Measurements from ENCODE around the gene MSMO1.

Gene MSMO1

DNA sequence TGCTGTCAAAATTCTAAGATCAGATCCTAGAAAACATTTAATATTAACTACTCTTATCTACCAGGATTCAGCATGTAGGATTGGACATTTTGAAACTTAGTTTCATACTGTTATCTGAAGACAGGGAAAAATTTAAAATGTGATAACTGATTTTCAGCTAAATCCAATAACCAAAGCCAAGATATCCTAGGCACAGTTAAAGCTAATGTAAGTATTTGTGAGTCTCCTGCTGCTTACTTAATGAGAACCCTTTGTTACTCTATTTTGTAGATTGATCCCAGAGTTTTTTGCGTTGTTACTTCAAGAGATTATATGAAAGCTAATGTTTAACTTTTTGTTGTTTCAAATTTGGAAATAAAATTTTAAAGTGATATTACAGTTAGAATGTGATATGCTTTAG, 53.3 kb downstream of the MSMO1 start:
- TF ChIP-seq CTCF (IDR thresholded peaks at IDR 0.05; ENCODE audit: borderline replicate concordance, extremely low read depth, low read length, poor library complexity, severe bottlenecking) (no peak), EZH2 (IDR thresholded peaks at IDR 0.05; ENCODE audit: borderline replicate concordance, low read depth, low read length, severe bottlenecking) (no peak)
- H4K20me1 ChIP-seq (ENCODE audit: insufficient read depth, low read length): no peaks in the 10 kb centered on the region
- no peaks in the 10 kb centered on the region for H3K79me2 ChIP-seq (ENCODE audit: insufficient read depth, low read length)
- H3K9ac ChIP-seq (ENCODE audit: low read depth, low read length): no peak overlapping the region
- no peaks in the 10 kb centered on the region for H3K36me3 ChIP-seq (ENCODE audit: insufficient read depth, low read length)
- no peaks in the 10 kb centered on the region for H3K4me1 ChIP-seq (ENCODE audit: insufficient read depth, low read length)
- DNase-seq (no peak), ATAC-seq (ENCODE audit: insufficient read depth, low read depth) (no peak)
- H2AFZ ChIP-seq (ENCODE audit: low read depth, low read length): no peak overlapping the region
- peaks cover 8% of the 10 kb centered on the region for H3K27me3 ChIP-seq (ENCODE audit: insufficient read depth, low read length, poor library complexity)
- no peak overlapping the region for H3K4me2 ChIP-seq (ENCODE audit: insufficient read depth, low read length)
- no peak overlapping the region for H3K27ac ChIP-seq (ENCODE audit: low read length)
- H3K9me3 ChIP-seq (ENCODE audit: insufficient read depth, low read length, severe bottlenecking): no peaks in the 10 kb centered on the region
- no peak overlapping the region for H3K4me3 ChIP-seq (ENCODE audit: low read depth in 1 of 2, low read length in 2 of 2)

DNA sequence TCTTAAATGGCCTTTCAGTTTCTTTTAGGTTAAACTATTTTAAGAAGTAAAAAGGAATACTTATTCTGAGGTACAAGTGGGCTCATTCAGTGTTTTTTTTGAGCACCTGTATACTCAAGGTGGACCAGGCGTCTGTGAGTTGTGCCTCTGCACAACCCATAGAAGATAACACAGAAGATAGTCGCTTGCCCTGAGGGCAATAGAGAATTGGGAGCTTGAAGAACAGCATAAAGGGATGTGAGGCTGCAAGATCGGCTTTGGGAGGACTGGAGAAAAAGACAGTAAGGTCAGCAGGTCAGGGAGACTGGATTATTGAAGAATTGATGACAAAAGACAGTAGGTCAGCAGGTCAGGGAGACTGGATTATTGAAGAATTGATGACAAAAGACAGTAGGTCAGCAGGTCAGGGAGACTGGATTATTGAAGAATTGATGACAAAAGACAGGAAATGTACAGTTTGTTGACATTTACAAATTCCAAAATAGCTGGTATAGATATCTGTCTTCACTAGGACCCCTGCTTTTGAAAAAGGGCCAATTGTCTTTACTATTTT, 54.4 kb downstream of the MSMO1 start:
- no peak for TF ChIP-seq EZH2 (IDR thresholded peaks at IDR 0.05; ENCODE audit: borderline replicate concordance, low read depth, low read length, severe bottlenecking)
- no peak for TF ChIP-seq CTCF (IDR thresholded peaks at IDR 0.05; ENCODE audit: borderline replicate concordance, extremely low read depth, low read length, poor library complexity, severe bottlenecking)
- Histone ChIP-seq H3K4me3 (ENCODE audit: low read depth in 1 of 2, low read length in 2 of 2) (no peak overlapping the region), H3K9ac (ENCODE audit: low read depth, low read length) (no peak overlapping the region), H3K36me3 (ENCODE audit: insufficient read depth, low read length) (no peaks in the 10 kb centered on the region), H3K79me2 (ENCODE audit: insufficient read depth, low read length) (no peaks in the 10 kb centered on the region), H3K27ac (ENCODE audit: low read length) (no peak overlapping the region), H4K20me1 (ENCODE audit: insufficient read depth, low read length) (no peaks in the 10 kb centered on the region), H3K27me3 (ENCODE audit: insufficient read depth, low read length, poor library complexity) (peaks cover 6% of the 10 kb centered on the region), H3K4me1 (ENCODE audit: insufficient read depth, low read length) (no peaks in the 10 kb centered on the region), H3K9me3 (ENCODE audit: insufficient read depth, low read length, severe bottlenecking) (no peaks in the 10 kb centered on the region), H3K4me2 (ENCODE audit: insufficient read depth, low read length) (no peak overlapping the region), H2AFZ (ENCODE audit: low read depth, low read length) (no peak overlapping the region)
- ATAC-seq (ENCODE audit: insufficient read depth, low read depth) (no peak), DNase-seq (no peak)

DNA sequence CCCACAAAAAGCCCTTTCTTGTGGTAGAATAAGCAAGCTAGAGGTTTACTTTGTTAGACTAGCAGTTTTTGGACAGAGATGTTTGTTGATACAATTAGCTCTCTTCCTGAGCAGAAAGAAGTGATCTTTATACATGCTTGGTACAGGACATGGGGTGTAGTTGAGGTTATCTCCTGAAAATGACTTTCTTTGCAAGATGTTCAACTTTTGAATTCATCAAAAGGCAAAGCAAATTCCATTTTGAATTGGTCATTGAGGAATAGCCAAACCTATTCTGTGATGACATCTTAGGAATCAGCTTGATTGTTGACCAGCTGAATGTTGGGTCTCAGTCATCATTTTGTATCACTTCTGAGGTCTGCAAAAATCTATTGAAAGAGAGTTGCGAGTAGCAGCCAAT, 55.2 kb downstream of the MSMO1 start:
- H3K4me1 ChIP-seq (ENCODE audit: insufficient read depth, low read length): no peaks in the 10 kb centered on the region
- no peak overlapping the region for H3K9ac ChIP-seq (ENCODE audit: low read depth, low read length)
- no peaks in the 10 kb centered on the region for H3K79me2 ChIP-seq (ENCODE audit: insufficient read depth, low read length)
- ATAC-seq (ENCODE audit: insufficient read depth, low read depth) (no peak), DNase-seq (no peak)
- H3K27me3 ChIP-seq (ENCODE audit: insufficient read depth, low read length, poor library complexity): peaks cover 6% of the 10 kb centered on the region
- no peaks in the 10 kb centered on the region for H4K20me1 ChIP-seq (ENCODE audit: insufficient read depth, low read length)
- no peak overlapping the region for H3K4me3 ChIP-seq (ENCODE audit: low read depth in 1 of 2, low read length in 2 of 2)
- no peak overlapping the region for H2AFZ ChIP-seq (ENCODE audit: low read depth, low read length)
- no peak overlapping the region for H3K27ac ChIP-seq (ENCODE audit: low read length)
- no peak overlapping the region for H3K4me2 ChIP-seq (ENCODE audit: insufficient read depth, low read length)
- H3K9me3 ChIP-seq (ENCODE audit: insufficient read depth, low read length, severe bottlenecking): no peaks in the 10 kb centered on the region
- H3K36me3 ChIP-seq (ENCODE audit: insufficient read depth, low read length): no peaks in the 10 kb centered on the region
- no peak for TF ChIP-seq EZH2 (IDR thresholded peaks at IDR 0.05; ENCODE audit: borderline replicate concordance, low read depth, low read length, severe bottlenecking)
- TF ChIP-seq CTCF (IDR thresholded peaks at IDR 0.05; ENCODE audit: borderline replicate concordance, extremely low read depth, low read length, poor library complexity, severe bottlenecking): no peak

All from DND-41 (cell line).